T47D (cell line): ENCODE results near the gene TNIK.
"Not testable (repeated sequence)": the region's sequence is repeated elsewhere in the genome, so short reads cannot be mapped to it uniquely, and the experiment has no call there.

Experiments
- DNase-seq, 2 experiments: peaks; one replicate each; pipeline versions ENCODE4 v3.0.0 to v3.0.0-alpha.2; 2011 to 2012; ENCODE audit warnings: low read depth in 1 of 2, low spot score in 1 of 2
- JUND ChIP-seq: IDR thresholded peaks from 2 replicates; pipeline ENCODE4 v1.6.1; 2012; ENCODE audit warnings: low read depth
- in situ Hi-C: cut with HindIII; loops from 2 replicates; pipeline ENCODE4 v1.10.0; 2016; ENCODE audit warnings: low sequenced_read_pairs, low pct_unique_long_range_greater_than_20kb

TNIK gene

GRCh38 chr3:171378586-171378985 is 81.6 kb downstream of the TNIK start:
- no peak for DNase-seq
- TF ChIP-seq JUND, result no peak
- in situ Hi-C loops, result no loop called here

GRCh38 chr3:171377859-171378258 is 82.3 kb downstream of the TNIK start:
- in situ Hi-C loops, result no loop called here
- TF ChIP-seq JUND, result no peak
- no peak for DNase-seq

- no peak for TF ChIP-seq JUND
- in situ Hi-C loops, result no loop called here
Measured at GRCh38 chr3:171376596-171376947, 83.6 kb downstream of the TNIK start.

GRCh38 chr3:171375666-171376595 is 84.3 kb downstream of the TNIK start:
- in situ Hi-C loops, result no loop called here
- no peak for DNase-seq
- TF ChIP-seq JUND, result no peak

More at GRCh38 chr3:171376596-171376947, 83.6 kb downstream of the TNIK start:
- no peak for DNase-seq

GRCh38 chr3:171374661-171375285 is 85.4 kb downstream of the TNIK start:
- TF ChIP-seq JUND, result no peak
- in situ Hi-C loops, result no loop called here
- no peak for DNase-seq

- no peak for TF ChIP-seq JUND
- no peak for DNase-seq
- in situ Hi-C loops, result no loop called here
Measured at GRCh38 chr3:171374260-171374659, 85.9 kb downstream of the TNIK start.

- no peak for TF ChIP-seq JUND
- DNase-seq, result no peak
- in situ Hi-C loops, result no loop called here
Measured at GRCh38 chr3:171373711-171374110, 86.5 kb downstream of the TNIK start.

GRCh38 chr3:171372694-171373093 is 87.5 kb downstream of the TNIK start:
- TF ChIP-seq JUND, result no peak
- in situ Hi-C loops, result no loop called here
- DNase-seq, result no peak

GRCh38 chr3:171371354-171371753 is 88.9 kb downstream of the TNIK start:
- peak in 1 of 2 experiments; percentile 45 for DNase-seq
- in situ Hi-C loops, result no loop called here
- no peak for TF ChIP-seq JUND

GRCh38 chr3:171369156-171369555 is 91.0 kb downstream of the TNIK start:
- DNase-seq, result no peak
- in situ Hi-C loops, result no loop called here
- TF ChIP-seq JUND, result no peak

GRCh38 chr3:171366738-171367137 is 93.5 kb downstream of the TNIK start:
- DNase-seq, in situ Hi-C loops: not testable (repeated sequence)

- no peak for DNase-seq
- in situ Hi-C loops, result no loop called here
- no peak for TF ChIP-seq JUND
Measured at GRCh38 chr3:171366043-171366442, 94.2 kb downstream of the TNIK start.

GRCh38 chr3:171365489-171365888 is 94.7 kb downstream of the TNIK start:
- no peak for TF ChIP-seq JUND
- DNase-seq, result no peak
- in situ Hi-C loops, result no loop called here
